GM12892 (cell line): ENCODE measurements around the gene CAMTA2.

Experiments
- POLR2A ChIP-seq: IDR thresholded peaks from 2 replicates; pipeline ENCODE4 v1.6.1; 2011; ENCODE audit warnings: low read depth, low read length, control low read depth
- TAF1 ChIP-seq: IDR thresholded peaks from 2 replicates; pipeline ENCODE4 v1.6.1; 2011; ENCODE audit warnings: low read depth, mild to moderate bottlenecking, control low read depth, low read length, borderline replicate concordance

DNA sequence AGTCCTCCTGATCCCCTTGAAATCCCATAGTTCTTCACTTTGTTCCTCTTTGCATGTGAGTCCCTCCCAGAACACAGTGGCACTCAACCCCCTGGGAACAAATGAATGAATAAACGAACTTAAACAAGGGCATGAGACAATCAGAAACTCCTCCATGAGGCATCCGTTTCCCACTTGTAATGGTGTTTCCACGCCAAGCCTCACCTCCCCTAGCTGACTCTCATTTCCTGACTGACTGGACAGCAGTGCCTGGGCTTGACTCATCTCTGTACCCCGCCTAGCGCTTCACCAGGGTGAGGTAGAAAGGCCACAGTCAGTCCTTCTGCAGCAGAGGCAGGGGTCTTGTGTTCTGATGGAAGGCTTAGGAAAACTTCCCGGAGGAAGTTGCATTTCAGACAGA, 24.5 kb upstream of the CAMTA2 start:
- TF ChIP-seq POLR2A: no peak
- TF ChIP-seq TAF1: no peak
